Epithelial cell of proximal tubule (primary cell): ENCODE results near the gene SELENOO. TPM values are rescaled to one million over a fixed set of nuclear protein-coding genes. Genes with fewer than 3 reads are reported as not detected.

ENCODE experiments used
- DNase-seq: peaks from one replicate; pipeline ENCODE4 v3.0.0-alpha.2; 2011; ENCODE audit warnings: low read depth
- H3K4me3 ChIP-seq: 2 replicates; pipeline ENCODE4 v1.5.1; 2011; ENCODE audit warnings: low read depth, mild to moderate bottlenecking, low read length
- total RNA-seq: library from RNA; depleted of rRNA; stranded (reverse); fragments of >200 nt; gene quantifications from 2 replicates; pipeline ENCODE4 v1.2.3, GENCODE V29; 2015
- TF ChIP-seq, protein P1 (sequence below): conservative IDR thresholded peaks from 2 replicates; pipeline ENCODE4 v1.5.1; 2012; ENCODE audit warnings: low read depth, mild to moderate bottlenecking, low read length

SELENOO gene
- total RNA-seq, 1 donor from 2014 or later = 31.1 TPM

GRCh38 chr22:50173983-50174355 lies 26.8 kb upstream of the SELENOO start:
- DNase-seq = no peak
- no peak overlapping the region for H3K4me3 ChIP-seq
- TF ChIP-seq, protein P1, sequence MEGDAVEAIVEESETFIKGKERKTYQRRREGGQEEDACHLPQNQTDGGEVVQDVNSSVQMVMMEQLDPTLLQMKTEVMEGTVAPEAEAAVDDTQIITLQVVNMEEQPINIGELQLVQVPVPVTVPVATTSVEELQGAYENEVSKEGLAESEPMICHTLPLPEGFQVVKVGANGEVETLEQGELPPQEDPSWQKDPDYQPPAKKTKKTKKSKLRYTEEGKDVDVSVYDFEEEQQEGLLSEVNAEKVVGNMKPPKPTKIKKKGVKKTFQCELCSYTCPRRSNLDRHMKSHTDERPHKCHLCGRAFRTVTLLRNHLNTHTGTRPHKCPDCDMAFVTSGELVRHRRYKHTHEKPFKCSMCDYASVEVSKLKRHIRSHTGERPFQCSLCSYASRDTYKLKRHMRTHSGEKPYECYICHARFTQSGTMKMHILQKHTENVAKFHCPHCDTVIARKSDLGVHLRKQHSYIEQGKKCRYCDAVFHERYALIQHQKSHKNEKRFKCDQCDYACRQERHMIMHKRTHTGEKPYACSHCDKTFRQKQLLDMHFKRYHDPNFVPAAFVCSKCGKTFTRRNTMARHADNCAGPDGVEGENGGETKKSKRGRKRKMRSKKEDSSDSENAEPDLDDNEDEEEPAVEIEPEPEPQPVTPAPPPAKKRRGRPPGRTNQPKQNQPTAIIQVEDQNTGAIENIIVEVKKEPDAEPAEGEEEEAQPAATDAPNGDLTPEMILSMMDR = no peak

DNA sequence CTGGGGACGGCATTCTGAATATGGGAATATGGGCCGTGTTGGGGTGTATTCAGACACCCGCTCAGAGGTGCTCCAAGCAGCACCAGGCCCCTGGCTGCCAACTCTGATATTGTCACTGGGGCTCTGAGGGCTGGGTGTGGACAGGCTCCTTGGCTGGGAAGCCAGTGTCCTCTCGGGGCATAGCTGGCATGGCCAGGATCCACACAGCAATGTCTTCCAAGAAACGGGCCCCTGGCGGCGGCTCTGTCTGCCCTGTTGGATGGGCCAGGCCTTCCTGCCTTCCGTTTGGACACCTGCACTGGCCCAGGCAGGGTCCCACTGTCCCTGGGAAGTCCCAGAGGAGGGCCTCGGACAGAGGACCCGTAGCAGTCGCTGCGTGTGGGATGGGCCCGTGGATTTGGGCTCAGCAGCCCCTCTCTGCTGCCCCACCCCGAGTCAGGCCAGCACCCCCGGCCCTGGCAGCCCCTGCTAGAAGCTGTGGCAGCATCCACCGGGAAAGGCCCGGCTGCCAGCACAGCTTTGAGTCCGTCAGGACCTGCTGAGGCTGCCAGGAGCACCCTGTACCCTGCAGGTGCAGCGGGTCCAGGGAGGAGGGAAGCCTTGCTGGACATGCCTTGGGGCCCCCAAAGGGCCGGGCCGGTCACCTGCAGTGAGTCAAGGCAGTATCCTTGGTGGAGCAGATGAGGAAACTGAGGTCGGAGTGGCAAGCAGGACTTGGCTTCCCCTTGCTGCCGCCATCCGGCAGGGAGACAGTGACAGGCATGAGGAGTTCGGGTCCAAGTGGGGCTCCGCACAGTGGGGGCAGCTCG lies 26.2 kb upstream of the SELENOO start:
- TF ChIP-seq, protein P1 = no peak
- H3K4me3 ChIP-seq = no peak overlapping the region
- no peak for DNase-seq

DNA sequence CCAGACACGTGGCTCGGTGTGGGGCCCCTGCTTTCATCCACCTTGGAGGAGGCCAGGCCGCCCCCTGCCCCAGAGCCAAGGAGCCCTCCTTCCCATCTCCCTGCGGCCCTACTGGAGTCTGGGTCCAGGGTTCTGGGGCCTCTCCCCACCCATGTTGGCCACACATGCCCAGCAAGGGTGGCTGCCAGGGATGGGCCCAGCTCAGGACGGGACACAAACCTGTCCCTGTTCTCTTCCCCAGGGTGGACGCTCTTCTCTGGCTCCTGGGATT lies 25.7 kb upstream of the SELENOO start:
- TF ChIP-seq, protein P1 = no peak
- no peak for DNase-seq
- no peak overlapping the region for H3K4me3 ChIP-seq

GRCh38 chr22:50175921-50176849 lies 24.6 kb upstream of the SELENOO start:
- no peak for DNase-seq
- TF ChIP-seq, protein P1 = no peak
- H3K4me3 ChIP-seq = no peak overlapping the region

GRCh38 chr22:50176850-50177536 lies 23.8 kb upstream of the SELENOO start:
- DNase-seq = no peak
- TF ChIP-seq, protein P1 = no peak
- no peak overlapping the region for H3K4me3 ChIP-seq

DNA sequence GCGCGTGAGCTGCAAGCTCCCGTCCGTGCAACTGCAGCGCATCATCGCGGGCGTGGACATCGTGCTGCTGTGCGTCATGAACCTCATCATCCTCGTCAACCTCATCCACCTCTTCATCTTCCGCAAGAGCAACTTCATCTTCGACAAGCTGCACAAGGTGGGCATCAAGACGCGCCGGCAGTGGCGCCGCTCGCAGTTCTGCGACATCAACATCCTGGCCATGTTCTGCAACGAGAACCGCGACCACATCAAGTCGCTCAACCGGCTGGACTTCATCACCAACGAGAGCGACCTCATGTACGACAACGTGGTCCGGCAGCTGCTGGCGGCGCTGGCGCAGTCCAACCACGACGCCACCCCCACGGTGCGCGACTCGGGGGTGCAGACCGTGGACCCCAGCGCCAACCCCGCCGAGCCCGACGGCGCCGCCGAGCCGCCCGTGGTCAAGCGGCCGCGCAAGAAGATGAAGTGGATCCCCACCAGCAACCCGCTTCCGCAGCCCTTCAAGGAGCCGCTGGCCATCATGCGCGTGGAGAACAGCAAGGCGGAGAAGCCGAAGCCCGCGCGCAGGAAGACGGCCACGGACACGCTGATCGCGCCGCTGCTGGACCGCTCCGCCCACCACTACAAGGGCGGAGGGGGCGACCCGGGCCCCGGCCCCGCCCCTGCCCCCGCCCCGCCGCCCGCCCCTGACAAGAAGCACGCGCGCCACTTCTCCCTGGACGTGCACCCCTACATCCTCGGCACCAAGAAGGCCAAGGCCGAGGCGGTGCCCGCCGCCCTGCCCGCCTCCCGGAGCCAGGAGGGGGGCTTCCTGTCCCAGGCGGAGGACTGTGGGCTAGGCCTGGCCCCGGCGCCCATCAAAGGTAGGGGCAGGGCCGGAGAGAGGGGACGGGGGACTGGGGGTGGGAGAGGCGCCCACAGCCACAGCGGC lies 23.0 kb upstream of the SELENOO start:
- TF ChIP-seq, protein P1 = no peak
- no peak overlapping the region for H3K4me3 ChIP-seq
- no peak for DNase-seq
